ENCODE results near the gene PHF24.
"Not testable (repeated sequence)": the region's sequence is repeated elsewhere in the genome, so short reads cannot be mapped to it uniquely, and the experiment has no call there.

DNA sequence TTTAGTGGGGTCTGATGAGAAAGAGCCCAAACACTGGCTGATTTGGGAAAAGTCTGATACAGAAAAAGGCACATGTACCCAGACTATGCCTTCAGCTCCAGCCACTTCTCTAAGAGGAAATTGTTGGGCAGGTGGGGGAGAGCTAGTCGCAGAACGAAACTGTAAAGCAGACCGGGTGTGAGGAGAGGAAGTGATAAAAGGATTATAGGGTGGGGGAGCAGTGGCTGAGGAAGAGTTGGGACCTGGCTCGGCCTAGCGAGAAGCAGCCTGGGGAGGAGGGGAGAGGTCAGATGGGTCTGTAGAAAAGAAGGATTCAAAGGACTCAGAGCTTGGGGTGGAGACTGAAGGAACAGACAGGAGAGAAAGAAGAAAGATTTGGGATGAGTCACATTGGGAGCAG, 65.4 kb downstream of the PHF24 start:
- not testable (repeated sequence) for TF ChIP-seq CTCF, POLR2A (IDR thresholded peaks at IDR 0.05)

All from right lobe of liver (tissue), 4 donors.